GM19395 (cell line): Measurements from ENCODE around the gene STK24.

Experiments used
- ATAC-seq: cut with Tn5 transposase; IDR thresholded peaks from one replicate; pipeline ENCODE4 v1.9.1; 2021; ENCODE audit warnings: mild to moderate bottlenecking, moderate library complexity; ENCODE audit not compliant: unreplicated experiment

STK24 gene

GRCh38 chr13:98514288-98514687, 62.6 kb downstream of the STK24 start:
- ATAC-seq, result no peak

- no peak for ATAC-seq
Measured at GRCh38 chr13:98513837-98514236, 63.1 kb downstream of the STK24 start.

- no peak for ATAC-seq
Measured at GRCh38 chr13:98512774-98513665, 63.9 kb downstream of the STK24 start.

GRCh38 chr13:98511435-98511834, 65.5 kb downstream of the STK24 start:
- no peak for ATAC-seq

DNA sequence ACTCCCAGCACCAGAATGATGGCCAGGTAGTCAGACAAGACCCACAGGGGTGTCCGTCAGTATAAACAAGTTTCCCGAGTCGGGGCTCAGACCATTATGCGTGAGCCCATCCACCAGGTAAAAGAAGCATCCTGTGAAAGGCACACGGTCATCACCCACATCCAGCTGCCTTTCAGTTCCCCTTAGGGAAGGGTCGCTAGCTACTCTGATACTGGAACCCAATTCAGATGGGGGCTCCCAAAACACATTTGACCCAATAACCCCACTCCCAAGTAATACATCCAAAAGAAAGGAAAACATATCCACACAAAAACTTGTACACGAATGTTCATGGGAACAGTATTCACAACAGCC, 66.8 kb downstream of the STK24 start:
- no peak for ATAC-seq

DNA sequence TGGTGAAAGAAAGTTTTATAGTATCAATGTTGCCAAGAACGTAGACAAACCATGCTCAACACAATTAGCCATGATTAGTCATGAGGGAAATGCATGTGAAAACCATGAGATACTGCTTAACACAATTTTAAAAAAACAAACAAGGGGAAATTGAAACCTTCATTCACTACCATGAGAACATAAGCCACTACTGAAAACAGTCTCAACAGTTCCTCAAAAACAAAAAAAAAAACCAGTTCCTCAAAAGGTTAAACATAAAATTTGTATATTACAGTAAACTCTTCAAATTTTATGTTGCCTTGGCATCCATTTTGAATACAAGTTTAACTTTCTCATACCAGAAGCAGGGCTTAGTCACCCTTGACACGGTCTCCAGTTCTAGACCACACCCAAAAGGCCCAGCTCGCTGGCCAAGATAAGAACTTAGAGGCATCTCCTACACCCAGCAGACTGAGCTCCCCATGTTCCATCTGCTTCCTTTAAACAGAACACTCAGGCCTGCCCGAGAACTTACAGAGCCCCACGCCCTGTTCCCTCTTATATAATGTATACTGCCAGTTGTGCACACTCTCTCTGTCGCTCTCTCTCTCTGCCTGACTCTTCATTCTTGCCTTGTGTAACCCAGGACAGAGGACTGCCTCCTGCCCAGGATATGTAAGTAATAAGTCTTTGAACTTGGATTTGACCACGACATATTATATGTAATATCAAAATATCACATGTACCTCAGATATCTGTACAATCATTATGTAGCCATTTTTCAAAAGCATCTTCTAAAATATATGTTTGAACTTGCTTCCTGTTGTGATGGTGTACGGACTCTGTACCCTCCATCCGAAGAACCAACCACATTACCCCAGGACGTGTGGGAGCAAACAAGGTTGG, 67.4 kb downstream of the STK24 start:
- peak; percentile 50 for ATAC-seq

DNA sequence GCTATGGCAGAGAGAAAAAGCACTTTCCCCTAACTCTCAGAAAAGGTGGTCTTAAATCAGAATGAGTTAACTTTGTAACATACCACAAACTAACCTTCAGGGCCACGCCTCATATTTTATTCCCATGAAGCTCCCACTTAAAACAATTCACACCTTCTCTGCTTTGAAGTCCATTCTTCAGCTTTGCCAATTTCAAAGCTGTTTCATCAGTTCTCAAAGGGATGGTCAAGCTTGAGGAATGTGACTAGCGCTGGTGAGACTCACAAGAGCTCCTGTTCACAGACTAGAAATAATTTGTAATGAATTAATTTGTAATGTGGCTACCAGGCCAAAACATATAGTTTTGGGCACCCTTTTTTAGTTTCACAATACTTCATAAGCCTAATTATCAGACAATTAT, 68.2 kb downstream of the STK24 start:
- ATAC-seq, result no peak

- ATAC-seq, result no peak
Measured at GRCh38 chr13:98508280-98508679, 68.6 kb downstream of the STK24 start.

- no peak for ATAC-seq
Measured at GRCh38 chr13:98507282-98507797, 69.6 kb downstream of the STK24 start.

DNA sequence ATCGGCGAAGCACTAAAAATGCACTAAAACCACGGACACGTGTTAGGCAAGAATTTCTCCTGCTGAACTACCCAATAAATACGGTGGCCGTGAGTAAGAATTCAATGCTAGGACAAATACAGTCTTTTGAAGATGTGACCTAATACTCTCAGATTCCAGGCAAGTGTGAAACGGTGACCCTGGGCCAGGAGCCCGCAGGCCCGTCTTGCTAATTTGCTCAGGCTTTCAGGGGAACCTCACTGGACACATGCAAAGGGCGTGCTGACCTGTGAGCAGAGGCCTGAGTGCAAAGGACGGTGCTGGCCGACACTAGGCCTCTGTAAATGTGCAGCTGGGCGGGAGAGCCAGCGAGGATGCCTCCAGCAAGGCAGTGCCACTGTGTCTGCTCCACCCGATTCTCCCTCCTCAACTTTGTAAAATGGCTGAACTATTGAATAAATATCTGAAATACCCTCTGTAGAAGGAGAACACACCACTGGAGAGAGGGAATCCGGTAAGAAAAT, 70.1 kb downstream of the STK24 start:
- no peak for ATAC-seq

DNA sequence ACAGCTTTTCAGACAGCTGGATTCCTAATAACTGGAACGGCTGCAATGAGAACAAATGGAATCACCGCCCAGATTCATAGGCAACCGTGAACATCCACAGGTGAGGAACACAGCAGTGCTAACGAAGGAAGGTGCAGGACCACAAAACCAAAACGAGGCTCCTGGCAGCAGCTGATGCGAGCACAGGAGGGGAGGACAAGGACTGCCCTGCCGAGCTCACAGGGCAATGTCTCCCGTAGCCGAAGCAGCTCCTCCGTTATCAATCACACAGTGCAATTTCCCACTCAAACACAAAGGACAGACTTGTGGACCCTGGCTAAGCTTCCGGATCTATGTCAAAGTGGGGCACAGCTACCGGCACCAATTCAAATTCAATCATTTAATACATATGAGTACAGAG, 70.6 kb downstream of the STK24 start:
- ATAC-seq, result no peak

DNA sequence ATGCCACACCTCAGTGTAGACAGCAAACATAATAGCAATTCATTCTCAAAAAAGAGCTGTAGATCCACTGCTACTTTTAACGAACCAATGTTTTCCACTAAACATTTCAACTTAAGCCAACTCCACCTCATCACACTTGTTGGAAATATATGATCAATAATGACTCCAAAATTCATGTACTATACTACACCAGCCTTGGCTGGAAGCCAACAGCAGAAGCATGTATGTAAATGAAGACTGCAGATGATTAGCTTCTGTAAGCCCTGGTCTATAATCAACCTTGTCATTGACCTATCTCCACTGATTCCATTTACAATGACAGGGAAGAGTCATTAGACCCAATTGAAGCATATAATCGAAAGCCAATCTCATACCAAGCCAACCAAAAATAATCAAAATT, 71.7 kb downstream of the STK24 start:
- no peak for ATAC-seq

DNA sequence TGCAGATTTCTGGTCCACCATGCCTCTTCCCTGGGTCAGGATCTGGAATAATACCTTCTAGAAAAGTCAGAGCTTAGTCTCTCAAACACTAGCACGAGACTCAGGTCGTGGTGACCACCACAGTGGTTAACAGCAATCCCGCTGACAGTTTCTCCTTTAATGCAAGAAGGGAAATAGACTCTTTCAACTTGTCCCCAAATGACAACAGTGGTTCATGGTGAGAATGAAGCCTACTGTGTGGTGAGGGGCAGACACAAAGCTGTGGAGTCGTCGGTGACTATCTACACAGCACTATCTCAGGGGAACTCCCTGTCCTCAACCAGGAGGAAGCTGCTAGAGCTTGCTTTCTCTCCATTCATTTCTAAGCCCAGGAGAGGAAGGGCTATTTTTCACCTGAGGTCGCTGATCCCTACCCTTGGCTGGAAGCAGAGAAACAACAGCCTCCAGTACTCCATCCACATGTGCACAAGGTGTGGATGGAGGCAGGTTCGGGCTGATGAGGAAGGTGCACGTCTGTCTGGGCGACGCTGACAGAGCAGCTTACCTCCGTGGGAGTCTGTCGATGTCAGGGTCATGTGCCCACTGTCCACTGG, 72.4 kb downstream of the STK24 start:
- ATAC-seq, result peak; percentile 55

DNA sequence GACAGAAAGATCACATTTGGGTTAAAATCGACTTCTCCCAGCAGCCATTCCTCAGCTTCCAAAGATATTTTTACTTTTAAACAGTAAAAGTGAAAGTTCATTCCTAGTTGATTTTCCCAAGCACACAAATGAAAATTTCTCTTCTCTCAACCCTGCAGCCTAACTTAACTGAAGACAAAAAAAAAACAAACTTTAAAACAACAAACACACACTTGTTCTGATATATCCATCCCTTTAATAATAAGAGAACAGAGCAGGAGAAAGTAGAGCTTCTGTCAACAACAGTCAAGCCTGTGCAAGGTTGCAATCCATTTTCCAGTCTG, 72.9 kb downstream of the STK24 start:
- ATAC-seq, result no peak

- ATAC-seq, result no peak
Measured at GRCh38 chr13:98503175-98504028, 73.5 kb downstream of the STK24 start.

GRCh38 chr13:98500963-98501421, 75.9 kb downstream of the STK24 start:
- peak; percentile 77 for ATAC-seq

DNA sequence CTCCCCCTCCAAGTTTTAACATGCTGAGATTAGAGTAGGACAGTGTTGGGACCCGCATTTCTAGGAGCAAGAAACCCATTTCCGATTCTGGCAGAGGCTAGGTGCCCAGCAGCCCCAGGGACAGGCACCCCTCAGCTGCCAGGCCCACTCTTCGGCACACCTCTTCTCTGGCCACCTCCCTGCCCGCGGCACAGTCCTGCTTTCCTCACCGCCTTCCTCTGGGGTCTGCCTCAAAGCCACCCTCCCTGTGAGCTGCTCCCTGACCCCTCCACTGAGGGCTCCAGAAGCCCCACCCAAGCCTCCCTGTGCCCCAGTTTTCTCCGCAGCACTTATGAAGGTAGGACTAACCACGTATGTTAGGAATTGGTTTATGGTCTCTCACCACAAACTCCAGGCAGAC, 79.9 kb downstream of the STK24 start:
- ATAC-seq, result no peak

GRCh38 chr13:98496479-98496791, 80.5 kb downstream of the STK24 start:
- ATAC-seq, result no peak

DNA sequence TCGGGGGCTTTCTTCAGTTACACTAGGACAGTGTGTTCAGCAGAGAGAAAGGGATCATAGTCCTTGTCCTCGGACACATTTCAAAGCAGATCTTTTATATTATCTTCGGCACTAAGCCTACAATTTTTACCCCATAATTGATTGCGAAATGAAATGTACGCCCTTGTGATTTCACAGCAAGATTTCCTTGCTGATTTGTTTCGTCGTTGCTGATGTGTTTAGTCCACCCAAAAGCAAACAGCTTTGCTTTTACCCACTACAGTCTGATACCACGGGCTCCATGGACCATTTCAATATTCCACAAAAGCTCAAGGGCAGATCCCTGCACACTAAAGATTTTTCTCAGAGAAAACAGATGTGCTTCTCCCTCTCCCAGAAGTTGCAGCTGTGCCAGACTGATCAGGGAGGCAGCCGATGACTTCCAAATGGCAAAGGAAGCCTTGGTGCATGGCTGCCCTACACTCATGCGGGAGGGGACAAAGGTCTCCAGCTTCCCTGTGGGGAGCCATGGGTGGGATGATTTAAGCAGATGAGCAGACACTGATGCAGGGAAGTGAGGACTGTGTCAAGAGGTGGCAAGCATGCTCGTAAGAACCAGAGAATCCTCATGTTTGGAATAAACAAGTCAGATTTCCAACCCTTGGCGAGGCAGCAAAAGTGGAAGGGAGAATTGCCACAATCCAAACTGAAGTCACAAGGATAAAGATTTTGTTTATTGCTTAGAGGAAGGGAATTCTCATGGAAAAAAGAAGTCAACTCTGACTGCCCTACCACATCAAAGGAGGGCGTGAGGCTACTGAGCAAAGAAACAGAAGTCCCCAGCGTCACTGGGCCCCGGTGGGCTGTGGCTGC, 81.1 kb downstream of the STK24 start:
- no peak for ATAC-seq

- ATAC-seq, result no peak
Measured at GRCh38 chr13:98494769-98495168, 82.1 kb downstream of the STK24 start.
